HG03139 (cell line): ENCODE results near the gene CARD6.
"Not testable (repeated sequence)": the region's sequence is repeated elsewhere in the genome, so short reads cannot be mapped to it uniquely, and the experiment has no call there.

Source experiments
- ATAC-seq: cut with Tn5 transposase; IDR thresholded peaks from one replicate; pipeline ENCODE4 v1.9.1; 2021; ENCODE audit not compliant: unreplicated experiment

CARD6 gene

DNA sequence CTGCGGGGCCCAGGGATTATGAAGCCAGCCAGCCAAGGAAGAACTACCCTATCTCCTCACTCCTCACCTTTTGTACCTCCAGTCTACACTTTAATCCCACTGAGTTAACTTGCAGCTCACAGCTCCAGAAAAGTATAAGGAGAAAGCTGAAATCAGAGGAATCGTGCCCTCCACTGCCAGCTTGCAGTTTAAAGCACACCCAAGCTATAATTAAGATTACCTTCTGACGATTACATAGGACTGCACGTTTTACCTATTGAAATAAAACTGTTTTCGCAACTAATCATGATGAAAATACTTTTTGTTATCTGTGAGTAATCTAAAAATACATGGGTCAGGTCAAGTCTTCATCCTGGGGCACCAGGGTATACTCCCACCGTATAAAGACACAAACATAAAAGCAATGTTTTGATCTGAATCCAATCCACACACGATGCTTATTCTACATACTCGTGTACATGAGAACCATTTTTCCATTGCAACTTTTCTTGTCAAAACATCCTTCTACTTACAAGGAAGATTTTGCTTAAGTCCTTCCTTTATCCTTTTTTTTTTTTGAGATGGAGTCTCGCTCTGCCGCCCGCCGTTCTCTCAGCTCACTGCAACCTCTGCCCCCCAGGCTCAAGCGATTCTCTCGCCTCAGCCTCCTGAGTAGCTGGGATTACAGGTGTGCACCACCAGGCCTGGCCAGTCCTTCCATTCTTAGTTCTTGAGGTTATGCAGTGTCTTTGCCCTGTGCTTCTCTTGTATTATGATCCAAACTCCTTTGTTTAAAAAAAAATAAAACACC is 13.8 kb upstream of the CARD6 start:
- ATAC-seq: no peak

GRCh38 chr5:40828021-40828631 is 13.0 kb upstream of the CARD6 start:
- no peak for ATAC-seq

GRCh38 chr5:40828690-40829661 is 12.2 kb upstream of the CARD6 start:
- no peak for ATAC-seq

DNA sequence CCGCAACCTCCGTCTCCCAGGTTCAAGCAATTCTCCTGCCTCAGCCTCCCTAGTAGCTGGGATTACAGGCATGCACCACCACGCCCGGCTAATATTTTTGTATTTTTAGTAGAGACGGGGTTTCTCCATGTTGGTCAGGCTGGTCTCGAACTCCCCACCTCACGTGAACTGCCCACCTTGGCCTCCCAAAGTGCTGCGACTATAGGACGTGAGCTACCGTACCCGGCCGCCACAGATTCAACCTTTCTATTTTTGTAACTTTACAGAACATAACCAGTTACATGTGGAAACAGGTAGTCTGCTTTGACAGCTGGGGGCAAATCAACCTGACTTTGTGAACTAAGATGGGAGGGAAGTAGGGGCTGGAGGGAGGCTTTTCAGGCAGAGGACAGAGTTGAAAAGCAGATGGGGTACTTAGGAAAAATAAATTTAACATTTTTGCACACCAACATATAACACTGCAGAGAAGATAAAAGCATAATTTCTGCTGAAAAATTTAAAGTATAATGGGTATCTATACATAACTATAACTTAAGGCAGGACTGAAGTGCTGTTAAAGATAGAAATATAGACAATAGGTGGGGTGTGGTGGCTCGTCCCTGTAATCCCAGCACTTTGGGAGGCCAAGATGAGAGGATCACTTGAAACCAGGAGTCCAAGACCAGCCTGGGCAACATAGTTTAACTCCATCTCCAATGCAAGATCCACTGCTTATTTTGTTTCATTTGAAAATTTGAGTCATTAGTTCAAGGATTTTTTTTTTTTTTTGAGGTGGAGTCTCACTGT is 11.2 kb upstream of the CARD6 start:
- no peak for ATAC-seq

DNA sequence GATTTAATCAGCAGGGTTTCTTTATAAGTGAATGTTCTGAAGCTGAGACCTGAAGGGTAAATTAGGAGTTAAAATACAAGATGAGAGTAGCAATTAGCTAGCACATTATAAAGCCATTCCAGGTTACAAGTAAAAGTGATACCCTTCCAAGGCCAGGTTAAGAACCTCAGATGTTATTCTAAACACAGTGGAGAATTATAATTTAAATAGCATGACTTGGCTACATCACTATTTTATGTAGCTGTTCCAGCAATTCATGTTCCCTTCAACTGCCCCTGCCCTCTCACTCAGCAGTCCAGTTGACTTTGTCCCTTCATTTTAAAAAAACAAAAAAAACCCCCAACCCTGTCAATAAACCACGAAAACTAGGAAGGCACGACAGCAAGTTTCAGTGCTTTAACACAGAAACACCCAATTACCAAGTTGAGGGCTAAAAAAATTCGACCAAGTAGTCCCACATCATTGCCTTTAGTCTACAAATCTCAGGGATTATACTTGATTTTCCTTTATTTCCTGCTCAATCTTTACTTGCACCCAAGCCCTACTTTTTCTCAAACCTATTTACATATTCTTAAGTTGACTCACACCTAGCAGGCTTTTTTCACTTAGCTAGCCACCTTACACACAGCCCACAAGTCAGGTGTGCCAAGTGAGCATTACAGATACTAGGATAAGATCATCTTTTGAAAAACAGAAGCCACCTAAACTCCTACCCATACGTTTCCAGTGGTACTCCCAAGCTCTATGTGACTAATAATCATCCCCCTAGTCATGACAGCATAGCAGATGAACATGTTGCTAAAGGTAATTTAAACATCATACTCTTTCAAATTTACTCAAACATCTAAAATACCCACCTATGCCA is 9.6 kb upstream of the CARD6 start:
- no peak for ATAC-seq

GRCh38 chr5:40832345-40832744 is 8.8 kb upstream of the CARD6 start:
- no peak for ATAC-seq

DNA sequence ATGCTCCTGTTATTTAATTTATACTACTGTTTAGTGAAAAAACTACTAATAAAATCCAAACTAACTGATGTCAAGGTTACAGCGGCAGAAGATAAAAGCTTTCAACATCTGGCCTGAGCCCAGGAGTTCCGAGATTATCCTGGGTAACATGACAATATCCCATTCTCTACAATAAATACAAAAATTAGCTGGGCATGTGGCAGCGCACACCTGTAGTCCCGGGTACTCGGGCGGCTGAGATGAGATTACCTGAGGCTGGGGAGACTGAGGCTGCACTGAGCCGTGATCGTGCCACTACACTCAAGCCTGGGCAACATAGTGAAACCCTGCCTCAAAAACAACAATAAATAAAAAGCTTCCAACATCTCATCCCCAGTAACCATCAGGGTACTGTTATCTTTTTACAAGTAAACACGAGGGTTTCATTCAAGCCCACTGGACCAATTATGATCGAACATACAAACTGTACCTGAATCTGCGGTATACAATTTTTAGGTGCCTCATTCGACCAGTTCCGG is 7.4 kb upstream of the CARD6 start:
- ATAC-seq: no peak

GRCh38 chr5:40834391-40834848 is 6.7 kb upstream of the CARD6 start:
- peak; percentile 1 for ATAC-seq

DNA sequence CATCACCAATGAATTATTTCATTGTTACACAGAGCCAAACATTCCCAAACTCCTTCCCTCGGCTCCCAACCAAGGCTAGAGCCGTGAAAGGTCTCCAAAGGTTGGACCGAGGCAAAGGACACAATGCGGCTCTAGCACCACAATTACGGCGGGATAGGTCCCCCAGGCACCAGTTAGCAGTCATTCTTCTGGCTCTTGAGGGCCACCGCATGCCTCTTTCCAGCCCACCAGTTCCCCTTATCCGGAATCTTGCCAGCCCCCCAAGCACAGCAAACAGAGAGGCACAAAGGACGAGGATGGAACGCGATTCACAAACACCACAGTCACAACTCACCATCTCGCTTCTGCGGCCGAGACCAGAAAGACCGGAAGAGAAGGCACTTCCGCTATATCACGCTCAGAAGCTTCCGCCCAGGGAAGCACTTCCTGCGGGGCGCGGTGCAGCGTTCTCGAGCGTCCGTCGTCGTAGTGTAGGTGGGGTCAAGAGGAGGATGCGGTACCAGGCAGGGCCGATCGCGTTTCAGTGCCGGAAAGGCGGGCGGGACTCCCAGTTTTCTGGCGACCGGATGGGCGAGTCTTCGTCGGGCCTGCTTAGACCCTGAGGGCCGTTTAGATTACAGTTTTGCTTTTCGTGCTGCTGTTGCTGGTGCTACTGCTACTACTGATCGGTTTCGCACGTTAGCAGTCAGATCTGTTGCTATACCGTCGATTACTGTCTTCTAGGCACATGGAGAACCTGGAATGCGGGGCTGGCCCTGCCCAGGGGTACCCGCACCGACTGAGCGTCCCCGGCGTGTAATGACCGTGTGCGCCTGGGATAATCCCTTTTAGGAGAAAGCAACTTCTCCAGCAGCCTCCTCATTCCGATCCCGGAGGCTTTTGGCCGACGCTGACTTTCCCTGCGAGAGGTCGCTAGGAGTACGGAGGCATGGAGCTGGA is 6.0 kb upstream of the CARD6 start, which contains the start of gene RPL37:
TSS of gene RPL37 (minus strand) at position 374 of the 939 bp plus-strand sequence. CDS start at position 337, 37 bp downstream.
- ATAC-seq: peak; percentile 97

DNA sequence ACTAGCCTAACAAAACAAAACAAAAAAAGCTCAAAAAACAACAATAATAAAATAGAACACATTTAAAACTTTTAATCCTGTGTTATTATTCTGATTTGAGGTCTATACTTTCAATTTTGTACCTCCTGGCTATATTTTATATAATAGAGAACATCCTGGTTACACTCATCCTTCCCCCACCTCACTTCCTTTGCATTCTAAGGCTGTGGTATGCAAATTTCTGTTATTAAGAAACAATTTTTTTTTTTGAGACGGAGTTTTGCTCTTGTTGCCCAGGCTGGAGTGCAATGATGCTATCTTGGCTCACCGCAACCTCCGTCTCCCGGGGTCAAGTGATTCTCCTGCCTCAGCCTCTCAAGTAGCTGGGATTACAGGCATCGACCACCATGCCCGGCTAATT is 3.1 kb upstream of the CARD6 start:
- ATAC-seq: no peak

DNA sequence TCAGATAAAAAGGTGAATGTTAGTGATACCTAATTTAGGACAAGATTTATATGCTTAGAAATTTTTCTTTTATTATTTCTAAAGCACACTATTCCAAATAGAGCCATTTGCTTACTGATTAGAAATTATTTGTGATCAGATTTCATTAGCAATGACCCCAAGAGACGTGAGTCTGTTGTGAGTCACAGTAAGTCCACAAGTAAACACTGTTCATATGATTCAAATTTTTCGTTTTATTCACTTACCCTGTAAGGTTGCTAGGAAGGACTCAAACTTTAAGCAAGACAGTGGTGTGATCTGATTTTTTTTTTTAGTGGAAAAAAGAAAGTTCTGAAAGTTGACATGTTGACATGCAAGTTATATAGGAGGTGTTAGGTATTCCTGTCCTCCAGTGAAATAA is 1.2 kb downstream of the CARD6 start:
- ATAC-seq: no peak

- no peak for ATAC-seq
Observed at GRCh38 chr5:40844565-40844964, 3.4 kb downstream of the CARD6 start.

DNA sequence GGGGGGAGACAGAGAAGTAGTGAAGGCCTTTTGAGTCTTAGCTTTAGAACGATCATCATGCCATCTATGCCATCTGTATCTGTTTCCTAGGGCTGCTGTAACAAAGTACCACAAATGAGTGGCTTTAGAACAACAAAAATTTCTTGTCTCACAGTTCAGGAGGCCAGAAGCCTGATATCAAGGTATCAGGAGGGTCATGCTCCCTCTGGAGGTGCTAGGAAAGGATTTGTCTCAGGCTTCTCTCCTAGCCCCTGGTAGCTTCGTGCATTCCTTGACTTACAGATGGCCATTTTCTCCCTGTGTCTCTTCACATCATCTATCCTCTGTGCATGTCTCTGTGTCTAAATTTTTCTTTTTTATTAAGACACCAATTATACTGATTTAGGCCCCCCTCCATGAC is 5.2 kb downstream of the CARD6 start:
- ATAC-seq: no peak

DNA sequence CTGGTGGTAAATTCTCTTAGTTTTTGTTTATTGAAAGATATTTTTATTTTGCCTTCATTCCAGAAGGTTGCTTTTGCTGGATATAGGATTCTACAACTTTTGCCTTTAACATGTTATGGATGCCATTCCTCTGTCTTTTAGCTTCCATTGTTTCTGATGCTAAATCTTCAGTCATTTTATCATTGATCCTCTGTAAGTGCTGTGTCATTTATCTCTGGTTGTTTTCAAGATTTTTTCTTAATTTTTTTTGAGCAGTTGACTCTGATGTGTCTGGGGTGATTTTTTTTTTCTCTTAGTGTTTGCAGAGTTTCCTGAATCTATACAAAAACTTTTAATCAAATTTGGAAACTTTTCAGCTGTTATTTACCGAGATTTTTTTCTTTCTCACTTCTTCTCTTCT is 6.4 kb downstream of the CARD6 start:
- ATAC-seq: no peak

DNA sequence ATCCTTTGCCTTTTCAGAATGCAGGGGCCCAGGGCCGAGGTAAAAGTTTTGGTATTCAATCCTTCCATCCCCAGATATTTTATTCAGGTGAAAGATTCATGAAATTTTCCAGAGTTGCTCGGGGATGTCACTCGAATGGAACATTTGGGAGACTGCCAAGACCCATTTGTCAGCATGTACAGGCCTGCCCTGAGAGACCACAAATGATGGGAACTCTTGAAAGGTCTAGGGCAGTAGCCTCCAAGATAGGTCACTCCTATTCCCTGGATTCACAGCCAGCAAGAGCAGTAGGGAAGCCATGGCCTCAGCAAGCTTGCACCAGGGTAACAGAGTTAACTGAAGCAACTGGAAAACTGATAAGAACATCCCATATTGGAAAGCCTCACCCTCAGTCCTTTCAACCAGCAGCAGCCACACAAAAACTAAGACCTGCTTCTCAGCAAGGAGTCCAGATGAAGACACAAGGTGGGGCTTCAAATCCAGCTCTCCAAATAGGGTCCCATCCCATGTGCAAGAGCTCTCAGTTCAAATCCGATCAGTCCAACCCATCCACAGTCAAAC is 12.5 kb downstream of the CARD6 start:
- no peak for ATAC-seq

DNA sequence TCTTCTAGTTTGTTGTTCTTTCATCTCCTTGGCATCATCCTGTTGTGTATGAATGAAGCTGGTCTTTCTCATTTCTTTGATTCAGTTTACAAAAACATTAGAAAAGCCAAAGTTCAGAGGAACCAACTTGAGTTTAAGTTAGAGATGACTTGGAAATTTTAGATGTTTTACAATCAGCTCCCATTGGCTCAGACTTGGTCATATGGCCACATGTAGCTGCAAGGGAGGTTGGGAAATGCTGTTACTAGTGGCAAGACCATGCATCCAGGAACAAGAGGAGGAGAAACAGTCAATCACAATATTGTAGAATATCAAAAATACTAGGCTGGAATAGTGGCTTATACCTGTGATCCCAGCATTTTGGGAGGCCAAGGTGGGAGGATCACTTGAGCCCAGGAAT is 19.5 kb downstream of the CARD6 start:
- ATAC-seq: no peak

GRCh38 chr5:40865004-40865403 is 23.8 kb downstream of the CARD6 start:
- not testable (repeated sequence) for ATAC-seq

GRCh38 chr5:40866844-40867243 is 25.7 kb downstream of the CARD6 start:
- no peak for ATAC-seq
